ENCODE data around the gene EZH1. TPM values are rescaled to one million over a fixed set of nuclear protein-coding genes. Genes with fewer than 3 reads are reported as not detected.

The EZH1 gene
- total and polyA plus RNA-seq, 2 experiments from 2014 or later, result 22.7 to 33.8 TPM

GRCh38 chr17:42683407-42684034, 61.3 kb downstream of the EZH1 start:
- Histone ChIP-seq H3K36me3 (peaks cover 11% of the 10 kb centered on the region), H3K9me3 (ENCODE audit: low read depth) (no peaks in the 10 kb centered on the region), H3K27ac (no peak overlapping the region), H3K4me3 (peak overlapping the region; percentile 55), H3K27me3 (no peaks in the 10 kb centered on the region), H3K4me1 (ENCODE audit: low read depth) (peaks cover 17% of the 10 kb centered on the region)
- peak in 1 of 2 donors; percentile 41 for DNase-seq (ENCODE audit: low read depth in 1 of 2, low spot score in 1 of 2)
- TF ChIP-seq CTCF (IDR thresholded peaks at IDR 0.05; ENCODE audit: low read depth, low read length), result no peak

- Histone ChIP-seq H3K4me3 (peak overlapping the region; percentile 55), H3K9me3 (ENCODE audit: low read depth) (no peaks in the 10 kb centered on the region), H3K27ac (peak overlapping the region; percentile 59), H3K36me3 (peaks cover 8% of the 10 kb centered on the region), H3K4me1 (ENCODE audit: low read depth) (peaks cover 17% of the 10 kb centered on the region), H3K27me3 (no peaks in the 10 kb centered on the region)
- TF ChIP-seq CTCF (IDR thresholded peaks at IDR 0.05; ENCODE audit: low read depth, low read length), result no peak
- DNase-seq (ENCODE audit: low read depth in 1 of 2, low spot score in 1 of 2), result peak; percentile 69 to 72
Measured at GRCh38 chr17:42682722-42683403, 62.0 kb downstream of the EZH1 start.

- H3K27me3 ChIP-seq, result no peaks in the 10 kb centered on the region
- H3K27ac ChIP-seq, result peak within 1 kb of the TSS; percentile 59
- peak; percentile 83 to 84 for DNase-seq (ENCODE audit: low read depth in 1 of 2, low spot score in 1 of 2)
Measured at GRCh38 chr17:42681976-42682721, 62.7 kb downstream of the EZH1 start, which contains the start of gene CNTNAP1. CNTNAP1 (plus strand) TSS chr17:42682531; CDS start chr17:42682830, 299 bp downstream.

GRCh38 chr17:42680331-42680808, 64.5 kb downstream of the EZH1 start:
- H3K27ac ChIP-seq, result peak overlapping the region; percentile 96
- TF ChIP-seq CTCF (IDR thresholded peaks at IDR 0.05; ENCODE audit: low read depth, low read length), result no peak
- H3K4me3 ChIP-seq, result peak overlapping the region; percentile 0
- peaks cover 23% of the 10 kb centered on the region for H3K4me1 ChIP-seq (ENCODE audit: low read depth)
- H3K9me3 ChIP-seq (ENCODE audit: low read depth), result no peaks in the 10 kb centered on the region
- H3K36me3 ChIP-seq, result no peaks in the 10 kb centered on the region
- H3K27me3 ChIP-seq, result no peaks in the 10 kb centered on the region
- DNase-seq (ENCODE audit: low read depth in 1 of 2, low spot score in 1 of 2), result no peak

More at GRCh38 chr17:42681976-42682721, 62.7 kb downstream of the EZH1 start, which contains the start of gene CNTNAP1:
- Histone ChIP-seq H3K9me3 (ENCODE audit: low read depth) (no peaks in the 10 kb centered on the region), H3K36me3 (peaks cover 6% of the 10 kb centered on the region), H3K4me1 (ENCODE audit: low read depth) (peaks cover 23% of the 10 kb centered on the region), H3K4me3 (peak within 1 kb of the TSS; percentile 55)
- TF ChIP-seq CTCF (IDR thresholded peaks at IDR 0.05; ENCODE audit: low read depth, low read length), result no peak

- Histone ChIP-seq H3K4me1 (ENCODE audit: low read depth) (peaks cover 28% of the 10 kb centered on the region), H3K9me3 (ENCODE audit: low read depth) (no peaks in the 10 kb centered on the region), H3K4me3 (peak overlapping the region; percentile 70), H3K27ac (peak overlapping the region; percentile 96), H3K36me3 (no peaks in the 10 kb centered on the region), H3K27me3 (no peaks in the 10 kb centered on the region)
- peak; percentile 83 for TF ChIP-seq CTCF (IDR thresholded peaks at IDR 0.05; ENCODE audit: low read depth, low read length)
- peak; percentile 86 to 87 for DNase-seq (ENCODE audit: low read depth in 1 of 2, low spot score in 1 of 2)
Measured at GRCh38 chr17:42679492-42680330, 65.1 kb downstream of the EZH1 start.
